Chondrocyte (in vitro differentiated cells): ENCODE data around the gene CASP7. TPM values are rescaled to one million over a fixed set of nuclear protein-coding genes. Genes with fewer than 3 reads are reported as not detected.
"Not testable (repeated sequence)": the region's sequence is repeated elsewhere in the genome, so short reads cannot be mapped to it uniquely, and the experiment has no call there.

Experiments
- DNase-seq: peaks from one replicate; pipeline ENCODE4 v3.0.0; 2021; ENCODE audit warnings: mixed read lengths, low spot score
- H3K27ac Mint-ChIP-seq: one replicate; pipeline ENCODE4 v1.8.0; 2021; ENCODE audit warnings: mild to moderate bottlenecking, moderate library complexity, mixed read lengths; ENCODE audit not compliant: unreplicated experiment
- H3K27me3 Mint-ChIP-seq: 2 replicates; pipeline ENCODE4 v1.8.0; 2021; ENCODE audit warnings: low read depth, mixed read lengths
- H3K36me3 Mint-ChIP-seq: 2 replicates; pipeline ENCODE4 v1.8.0; 2021; ENCODE audit warnings: low read depth, mixed read lengths
- H3K4me1 Mint-ChIP-seq: 2 replicates; pipeline ENCODE4 v1.8.0; 2021; ENCODE audit warnings: low read depth, mild to moderate bottlenecking, mixed read lengths
- H3K4me3 Mint-ChIP-seq: one replicate; pipeline ENCODE4 v1.8.0; 2021; ENCODE audit warnings: mild to moderate bottlenecking, moderate library complexity, mixed read lengths; ENCODE audit not compliant: unreplicated experiment
- H3K9me3 Mint-ChIP-seq: 2 replicates; pipeline ENCODE4 v1.8.0; 2021; ENCODE audit warnings: low read depth, mixed read lengths
- CTCF ChIP-seq: fragments of 200-600 bp; sonication (generic); IDR thresholded peaks from 2 replicates; pipeline ENCODE4 v1.5.0; 2021; ENCODE audit warnings: antibody characterized with exemption, mild to moderate bottlenecking, moderate library complexity
- total RNA-seq: library from RNA; stranded (reverse); gene quantifications from 3 replicates; pipeline ENCODE4 v1.2.1, GENCODE V29; 2021

Gene CASP7
- total RNA-seq, 1 donor from 2014 or later, result 24.0 TPM

GRCh38 chr10:113762083-113762482 is 82.4 kb downstream of the CASP7 start:
- no peak for TF ChIP-seq CTCF
- no peak for DNase-seq
- H3K36me3 Mint-ChIP-seq, result peaks cover 2% of the 10 kb centered on the region
- H3K4me1 Mint-ChIP-seq, result no peaks in the 10 kb centered on the region
- H3K27ac Mint-ChIP-seq, result no peak overlapping the region
- peaks cover 13% of the 10 kb centered on the region for H3K9me3 Mint-ChIP-seq
- H3K4me3 Mint-ChIP-seq, result no peak overlapping the region
- peaks cover 7% of the 10 kb centered on the region for H3K27me3 Mint-ChIP-seq

DNA sequence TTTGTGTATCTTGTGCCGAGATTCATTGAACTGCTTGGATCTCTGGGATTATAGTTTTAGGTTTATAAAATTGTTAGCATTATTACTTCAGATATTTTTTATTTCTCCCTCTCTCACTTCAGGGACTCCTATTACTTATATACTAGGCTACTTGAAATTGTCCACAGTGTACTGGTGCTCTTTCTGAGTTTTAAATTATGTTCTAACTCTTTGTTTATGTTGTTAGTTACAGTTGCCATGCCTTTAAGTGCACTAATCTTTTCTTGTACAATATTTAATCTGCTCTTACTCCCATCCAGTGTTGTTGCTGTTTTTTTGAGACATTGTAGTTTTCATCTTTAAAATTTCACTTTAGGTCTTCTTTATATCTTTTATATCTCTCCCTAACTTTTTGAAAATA is 84.9 kb downstream of the CASP7 start:
- TF ChIP-seq CTCF, result no peak
- H3K27ac Mint-ChIP-seq, result no peak overlapping the region
- no peak overlapping the region for H3K4me3 Mint-ChIP-seq
- peaks cover 13% of the 10 kb centered on the region for H3K9me3 Mint-ChIP-seq
- peaks cover 22% of the 10 kb centered on the region for H3K27me3 Mint-ChIP-seq
- H3K4me1 Mint-ChIP-seq, result no peaks in the 10 kb centered on the region
- DNase-seq, result no peak
- H3K36me3 Mint-ChIP-seq, result peaks cover 2% of the 10 kb centered on the region

DNA sequence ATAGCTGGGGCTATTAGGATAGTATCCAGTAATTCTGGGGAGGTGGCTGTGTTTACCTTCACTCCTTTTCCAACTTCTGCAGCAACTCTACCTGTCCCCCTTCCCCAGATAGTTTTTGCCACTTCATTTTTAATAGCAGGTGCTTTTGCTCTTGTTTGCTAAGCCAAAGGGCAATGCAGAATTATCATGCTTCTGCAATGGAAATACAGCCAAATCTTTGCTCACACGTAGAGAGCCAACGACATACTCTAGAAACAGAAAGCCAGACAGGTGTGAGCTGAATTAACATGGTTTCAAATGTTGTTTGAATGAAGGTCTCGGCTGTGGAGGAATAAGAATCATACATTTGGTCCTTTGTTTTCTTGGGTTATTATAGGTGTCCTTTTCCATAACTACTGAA is 86.2 kb downstream of the CASP7 start:
- H3K27ac Mint-ChIP-seq, result no peak overlapping the region
- H3K4me3 Mint-ChIP-seq, result no peak overlapping the region
- DNase-seq, result no peak
- TF ChIP-seq CTCF, result no peak
- peaks cover 11% of the 10 kb centered on the region for H3K9me3 Mint-ChIP-seq
- no peaks in the 10 kb centered on the region for H3K4me1 Mint-ChIP-seq
- H3K36me3 Mint-ChIP-seq, result peaks cover 2% of the 10 kb centered on the region
- peaks cover 32% of the 10 kb centered on the region for H3K27me3 Mint-ChIP-seq

- Mint-ChIP-seq H3K27me3 (peaks cover 40% of the 10 kb centered on the region), H3K36me3 (peaks cover 4% of the 10 kb centered on the region), H3K9me3 (peaks cover 11% of the 10 kb centered on the region), H3K4me1 (no peaks in the 10 kb centered on the region), H3K4me3 (no peak overlapping the region), H3K27ac (no peak overlapping the region)
- no peak for DNase-seq
- TF ChIP-seq CTCF, result no peak
Observed at GRCh38 chr10:113767222-113767621, 87.5 kb downstream of the CASP7 start.

DNA sequence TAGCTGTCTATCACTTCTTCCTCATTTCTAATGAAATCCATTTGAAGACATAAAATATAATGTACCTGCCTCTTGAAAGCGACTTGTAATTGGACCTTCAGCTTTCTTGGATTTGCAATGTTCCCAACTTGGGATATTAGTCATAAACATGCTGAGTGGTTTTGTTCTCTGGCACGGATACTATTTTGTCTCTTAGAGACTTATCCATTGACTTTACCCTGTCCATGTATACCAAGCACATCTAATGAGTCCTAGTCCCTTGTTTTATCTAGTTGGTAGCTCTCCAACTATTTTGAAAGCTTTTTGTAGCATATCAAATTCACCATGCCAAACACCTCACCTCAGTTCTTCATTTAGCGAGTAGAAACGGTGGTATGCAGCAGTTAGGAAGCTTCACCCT is 90.6 kb downstream of the CASP7 start:
- H3K36me3 Mint-ChIP-seq, result peaks cover 2% of the 10 kb centered on the region
- DNase-seq, result no peak
- TF ChIP-seq CTCF, result no peak
- no peaks in the 10 kb centered on the region for H3K9me3 Mint-ChIP-seq
- no peak overlapping the region for H3K4me3 Mint-ChIP-seq
- no peaks in the 10 kb centered on the region for H3K4me1 Mint-ChIP-seq
- no peak overlapping the region for H3K27ac Mint-ChIP-seq
- peaks cover 41% of the 10 kb centered on the region for H3K27me3 Mint-ChIP-seq

- not testable (repeated sequence) for H3K36me3 Mint-ChIP-seq, DNase-seq, H3K4me3 Mint-ChIP-seq, H3K9me3 Mint-ChIP-seq, H3K27ac Mint-ChIP-seq, H3K4me1 Mint-ChIP-seq
- peaks cover 40% of the 10 kb centered on the region for H3K27me3 Mint-ChIP-seq
Observed at GRCh38 chr10:113771131-113771530, 91.4 kb downstream of the CASP7 start.
